Subcutaneous abdominal adipose tissue (tissue), 5 donors: Measurements from ENCODE around the gene IDI2.
A peak's percentile ranks its signal among the peaks of the same experiment; 100 is the strongest.
"Not testable (repeated sequence)": the region's sequence is repeated elsewhere in the genome, so short reads cannot be mapped to it uniquely, and the experiment has no call there.

ENCODE experiments used
- H3K27ac ChIP-seq: one replicate; pipeline ENCODE4 v1.7.0; 2013; ENCODE audit warnings: low read depth, mild to moderate bottlenecking, inconsistent platforms, low read length, moderate library complexity
- H3K27me3 ChIP-seq, 5 donors: one replicate each; pipeline ENCODE4 v1.7.0; 2013; ENCODE audit warnings: low read length in 5 of 5, inconsistent platforms in 1 of 5; ENCODE audit not compliant: control insufficient read depth in 5 of 5, insufficient read depth in 4 of 5
- H3K36me3 ChIP-seq, 5 donors: one replicate each; pipeline ENCODE4 v1.7.0; 2013; ENCODE audit warnings: low read length in 5 of 5; ENCODE audit not compliant: control insufficient read depth in 5 of 5, insufficient read depth in 5 of 5
- H3K4me1 ChIP-seq, 5 donors: one replicate each; pipeline ENCODE4 v1.7.0; 2013; ENCODE audit warnings: low read length in 5 of 5, mild to moderate bottlenecking in 3 of 5, moderate library complexity in 1 of 5; ENCODE audit not compliant: control insufficient read depth in 5 of 5, insufficient read depth in 5 of 5
- H3K4me3 ChIP-seq, 5 donors: one replicate each; pipeline ENCODE4 v1.7.0; 2013; ENCODE audit warnings: low read length in 5 of 5, low read depth in 1 of 5
- H3K9ac ChIP-seq, 5 donors: one replicate each; pipeline ENCODE4 v1.7.0; 2013; ENCODE audit warnings: low read length in 5 of 5, mild to moderate bottlenecking in 4 of 5, moderate library complexity in 3 of 5
- H3K9me3 ChIP-seq, 5 donors: one replicate each; pipeline ENCODE4 v1.7.0; 2013; ENCODE audit warnings: low read length in 5 of 5; ENCODE audit not compliant: control insufficient read depth in 5 of 5
- donor health status: healthy.
- donor health status: healthy.
- donor health status: healthy.
- donor health status: healthy.
- donor health status: healthy.

The IDI2 gene

GRCh38 chr10:1048349-1048731 is 22.7 kb upstream of the IDI2 start:
- H3K4me1 ChIP-seq = peaks cover 2 to 52% (median 47%) of the 10 kb centered on the region in 5 donors
- no peaks in the 10 kb centered on the region for H3K9me3 ChIP-seq
- H3K27ac ChIP-seq = peak overlapping the region; percentile 96
- H3K9ac ChIP-seq = peak overlapping the region; percentile 22 to 92 (median 76)
- no peaks in the 10 kb centered on the region for H3K27me3 ChIP-seq
- peak overlapping the region; percentile 85 to 97 (median 94) for H3K4me3 ChIP-seq
- peaks cover 8 to 25% (median 12%) of the 10 kb centered on the region in 5 donors for H3K36me3 ChIP-seq

- H3K4me3 ChIP-seq = peak overlapping the region; percentile 85 to 97 (median 94)
- H3K36me3 ChIP-seq = peaks cover 7 to 22% (median 12%) of the 10 kb centered on the region in 5 donors
- H3K9me3 ChIP-seq = no peaks in the 10 kb centered on the region
- no peaks in the 10 kb centered on the region for H3K27me3 ChIP-seq
- H3K27ac ChIP-seq = peak overlapping the region; percentile 96
- peak overlapping the region; percentile 22 to 92 (median 76) for H3K9ac ChIP-seq
- peaks cover 2 to 52% (median 51%) of the 10 kb centered on the region in 5 donors for H3K4me1 ChIP-seq
Observed at GRCh38 chr10:1047937-1048336, 22.3 kb upstream of the IDI2 start.

DNA sequence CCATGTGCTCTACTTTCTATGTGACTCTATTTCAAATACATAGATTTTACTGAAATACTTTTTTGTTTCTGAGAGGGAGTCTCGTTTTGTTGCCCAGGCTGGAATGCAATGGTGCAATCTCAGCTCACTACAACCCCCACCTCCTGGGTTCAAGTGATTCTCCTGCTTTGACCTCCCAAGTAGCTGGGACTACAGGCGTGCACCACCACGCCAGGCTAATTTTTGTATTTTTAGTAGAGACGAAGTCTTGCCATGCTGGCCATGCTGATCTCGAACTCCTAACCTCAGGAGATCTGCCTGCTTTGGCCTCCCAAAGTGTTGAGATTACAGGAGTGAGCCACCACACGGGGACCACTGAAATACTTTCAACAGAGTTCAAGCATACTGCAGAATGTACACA is 19.8 kb upstream of the IDI2 start:
- peak overlapping the region; percentile 64 for H3K27ac ChIP-seq
- H3K4me3 ChIP-seq = no peak overlapping the region
- no peaks in the 10 kb centered on the region for H3K27me3 ChIP-seq
- no peaks in the 10 kb centered on the region for H3K9me3 ChIP-seq
- no peak overlapping the region for H3K9ac ChIP-seq
- peaks cover 2 to 50% (median 45%) of the 10 kb centered on the region in 5 donors for H3K4me1 ChIP-seq
- H3K36me3 ChIP-seq = peaks cover 3 to 20% (median 10%) of the 10 kb centered on the region in 5 donors

DNA sequence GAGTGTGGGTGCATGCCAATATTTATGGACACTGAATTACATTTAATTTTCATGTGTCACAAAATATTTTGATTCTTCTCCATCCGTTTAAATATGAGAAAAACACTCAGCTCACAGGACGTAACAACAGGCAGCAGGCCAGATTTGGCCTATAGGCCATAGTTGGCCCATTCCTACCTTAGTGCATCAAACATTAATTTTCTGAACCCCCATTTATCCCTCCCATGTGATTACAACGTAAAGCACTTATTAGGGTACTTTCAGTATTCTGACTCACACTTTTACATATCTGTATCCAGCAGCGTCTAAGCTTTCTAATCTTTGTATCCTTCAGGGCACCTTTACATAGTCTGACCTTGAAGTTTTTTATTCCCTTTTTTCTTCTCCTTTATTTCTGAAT is 19.3 kb upstream of the IDI2 start:
- Histone ChIP-seq H3K9me3 (no peaks in the 10 kb centered on the region), H3K4me3 (no peak overlapping the region), H3K9ac (peak overlapping the region in 2 of 5 donors; percentile 28 to 53), H3K36me3 (peaks cover 4 to 24% (median 14%) of the 10 kb centered on the region in 5 donors), H3K27ac (peak overlapping the region; percentile 64), H3K4me1 (peaks cover 2 to 46% (median 41%) of the 10 kb centered on the region in 5 donors), H3K27me3 (no peaks in the 10 kb centered on the region)

DNA sequence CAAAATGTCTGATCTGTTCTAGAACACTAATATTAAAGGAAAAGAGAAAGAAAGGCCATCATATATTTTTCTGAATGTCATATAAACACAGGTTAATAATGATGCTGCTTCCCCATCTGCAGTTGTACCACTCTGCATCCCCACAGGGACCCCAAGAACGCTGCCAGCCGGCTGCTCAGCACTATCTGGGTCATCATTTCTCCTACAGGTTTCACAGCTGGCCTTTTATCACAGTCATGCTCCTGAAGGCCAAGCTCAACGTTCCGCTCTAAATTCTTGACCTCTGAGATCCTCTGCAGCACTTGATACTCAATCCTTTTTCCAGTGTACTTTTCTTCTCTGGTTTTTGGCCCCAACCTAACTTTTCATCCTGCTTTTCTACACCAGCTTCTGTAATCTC is 18.5 kb upstream of the IDI2 start:
- Histone ChIP-seq H3K27ac (peak overlapping the region; percentile 64), H3K9ac (peak overlapping the region in 1 of 5 donors; percentile 41), H3K4me3 (peak overlapping the region in 2 of 5 donors; percentile 39 to 44), H3K4me1 (peaks cover 0 to 41% (median 37%) of the 10 kb centered on the region in 5 donors), H3K9me3 (no peaks in the 10 kb centered on the region), H3K36me3 (peaks cover 4 to 28% (median 17%) of the 10 kb centered on the region in 5 donors), H3K27me3 (no peaks in the 10 kb centered on the region)

- H3K4me3 ChIP-seq = peak overlapping the region in 3 of 5 donors; percentile 39 to 44 (median 40)
- peaks cover 4 to 29% (median 21%) of the 10 kb centered on the region in 5 donors for H3K36me3 ChIP-seq
- peak overlapping the region in 2 of 5 donors; percentile 39 to 55 for H3K9ac ChIP-seq
Observed at GRCh38 chr10:1043532-1043995, 17.9 kb upstream of the IDI2 start.

GRCh38 chr10:1041514-1041913 is 15.9 kb upstream of the IDI2 start:
- Histone ChIP-seq H3K4me3 (no peak overlapping the region), H3K27ac (no peak overlapping the region), H3K36me3 (peaks cover 6 to 45% (median 29%) of the 10 kb centered on the region in 5 donors), H3K4me1 (peaks cover 0 to 29% (median 26%) of the 10 kb centered on the region in 5 donors), H3K9me3 (no peaks in the 10 kb centered on the region), H3K27me3 (no peaks in the 10 kb centered on the region), H3K9ac (no peak overlapping the region)

More at GRCh38 chr10:1043532-1043995, 17.9 kb upstream of the IDI2 start:
- peak overlapping the region; percentile 64 for H3K27ac ChIP-seq
- no peaks in the 10 kb centered on the region for H3K9me3 ChIP-seq
- no peaks in the 10 kb centered on the region for H3K27me3 ChIP-seq
- H3K4me1 ChIP-seq = peaks cover 0 to 41% (median 37%) of the 10 kb centered on the region in 5 donors

DNA sequence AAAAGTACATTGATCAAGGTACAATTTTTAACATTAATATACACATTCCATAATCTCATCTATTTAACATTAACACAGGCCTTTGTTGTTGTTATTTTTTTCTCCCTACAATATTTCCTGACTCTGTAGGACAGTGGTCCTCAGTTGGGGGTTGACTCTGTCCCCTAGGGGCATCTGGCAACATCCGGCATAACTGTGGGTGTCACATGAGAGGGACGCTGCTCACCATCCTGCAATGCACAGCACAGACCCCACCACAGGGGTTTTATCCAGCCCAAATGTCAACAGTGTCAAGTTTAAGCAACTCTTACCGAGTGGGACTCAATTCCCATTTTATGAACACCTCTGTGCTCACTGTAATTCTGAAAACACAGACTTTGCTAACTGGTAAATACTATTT is 14.5 kb upstream of the IDI2 start:
- no peak overlapping the region for H3K27ac ChIP-seq
- H3K9me3 ChIP-seq = no peaks in the 10 kb centered on the region
- H3K27me3 ChIP-seq = no peaks in the 10 kb centered on the region
- H3K36me3 ChIP-seq = peaks cover 6 to 45% (median 29%) of the 10 kb centered on the region in 5 donors
- H3K9ac ChIP-seq = no peak overlapping the region
- no peak overlapping the region for H3K4me3 ChIP-seq
- peaks cover 0 to 28% (median 23%) of the 10 kb centered on the region in 5 donors for H3K4me1 ChIP-seq

DNA sequence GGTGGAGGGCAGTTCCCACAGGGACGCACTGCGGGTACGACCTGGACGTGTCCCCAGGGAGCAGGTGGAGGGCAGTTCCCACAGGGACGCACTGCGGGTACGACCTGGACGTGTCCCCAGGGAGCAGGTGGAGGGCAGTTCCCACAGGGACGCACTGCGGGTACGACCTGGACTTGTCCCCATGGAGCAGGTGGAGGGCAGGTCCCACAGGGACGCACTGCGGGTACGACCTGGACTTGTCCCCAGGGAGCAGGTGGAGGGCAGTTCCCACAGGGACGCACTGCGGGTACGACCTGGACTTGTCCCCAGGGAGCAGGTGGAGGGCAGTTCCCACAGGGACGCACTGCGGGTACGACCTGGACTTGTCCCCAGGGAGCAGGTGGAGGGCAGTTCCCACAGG is 13.1 kb upstream of the IDI2 start:
- not testable (repeated sequence) for H3K27ac ChIP-seq, H3K9ac ChIP-seq, H3K4me3 ChIP-seq, H3K9me3 ChIP-seq, H3K27me3 ChIP-seq
- H3K4me1 ChIP-seq = peaks cover 2 to 26% (median 14%) of the 10 kb centered on the region in 5 donors
- peaks cover 6 to 45% (median 29%) of the 10 kb centered on the region in 5 donors for H3K36me3 ChIP-seq

DNA sequence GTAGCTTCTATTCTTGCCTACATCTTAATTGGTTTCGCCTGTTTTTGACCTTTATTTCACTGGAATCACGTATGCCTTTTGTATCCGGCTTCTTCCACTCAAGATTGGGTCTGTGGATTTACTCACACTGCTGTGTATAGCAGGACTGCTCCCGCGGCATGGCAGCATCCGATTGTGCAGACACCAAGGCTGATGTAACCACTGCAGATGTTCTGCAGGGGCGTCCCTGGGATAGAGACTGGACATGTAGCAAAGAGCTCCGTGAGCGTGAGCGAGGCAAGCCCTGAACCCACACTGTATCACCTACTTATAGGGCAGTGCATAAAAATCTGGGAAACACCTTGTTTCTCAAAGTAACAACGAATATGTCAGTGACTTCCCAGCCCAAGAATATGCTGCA is 11.4 kb upstream of the IDI2 start:
- peaks cover 0 to 22% (median 5%) of the 10 kb centered on the region in 5 donors for H3K4me1 ChIP-seq
- H3K36me3 ChIP-seq = peaks cover 3 to 35% (median 22%) of the 10 kb centered on the region in 5 donors
- no peaks in the 10 kb centered on the region for H3K9me3 ChIP-seq
- H3K27me3 ChIP-seq = no peaks in the 10 kb centered on the region
- no peak overlapping the region for H3K9ac ChIP-seq
- no peak overlapping the region for H3K27ac ChIP-seq
- no peak overlapping the region for H3K4me3 ChIP-seq
